Cardiac muscle cell (in vitro differentiated cells and primary cell): ENCODE data around the gene ZFP36L2. TPM values are rescaled to one million over a fixed set of nuclear protein-coding genes. Genes with fewer than 3 reads are reported as not detected.
A peak's percentile ranks its signal among the peaks of the same experiment; 100 is the strongest.

ENCODE experiments used
- DNase-seq, 2 donors: peaks; one replicate each; pipeline versions ENCODE4 v3.0.0 to v3.0.0-alpha.2; 2010 to 2017; ENCODE audit warnings: low read depth in 1 of 2, low spot score in 1 of 2
- H3K27ac ChIP-seq: fragments of 200-600 bp; sonication (generic); 2 replicates; pipeline ENCODE4 v1.5.1; 2016
- H3K27me3 ChIP-seq: fragments of 200-600 bp; sonication (generic); 2 replicates; pipeline ENCODE4 v1.6.0; 2016; ENCODE audit warnings: control low read depth
- H3K36me3 ChIP-seq: fragments of 200-600 bp; sonication (generic); 2 replicates; pipeline ENCODE4 v1.5.1; 2016; ENCODE audit warnings: control low read depth
- H3K4me1 ChIP-seq: fragments of 200-600 bp; sonication (generic); 2 replicates; pipeline ENCODE4 v1.8.1; 2017; ENCODE audit warnings: low read depth, mild to moderate bottlenecking, mixed run types
- H3K4me3 ChIP-seq: fragments of 200-600 bp; sonication (generic); 2 replicates; pipeline ENCODE4 v1.5.1; 2016; ENCODE audit warnings: mild to moderate bottlenecking
- H3K9me3 ChIP-seq: fragments of 200-600 bp; sonication (generic); 2 replicates; pipeline ENCODE4 v1.5.1; 2017; ENCODE audit warnings: low read depth, mild to moderate bottlenecking, control low read depth
- CTCF ChIP-seq: IDR thresholded peaks from 2 replicates; pipeline ENCODE4 v1.5.1; 2012; ENCODE audit warnings: low read depth, mild to moderate bottlenecking, low read length
- polyA plus RNA-seq: library from polyadenylated mRNA; unstranded; fragments of >200 nt; fragmentation: Nextera tagmentation; extraction: Ambion mirVana; gene quantifications from 2 replicates; pipeline ENCODE4 v1.2.1, GENCODE V29; 2016
- total RNA-seq: library from RNA; depleted of rRNA; stranded (reverse); fragments of >200 nt; gene quantifications from 2 replicates; pipeline ENCODE4 v1.2.3, GENCODE V29; 2016

The ZFP36L2 gene
- total and polyA plus RNA-seq, 2 experiments from 2014 or later, result 27.6 to 73.9 TPM

- DNase-seq, result no peak
- no peaks in the 10 kb centered on the region for H3K9me3 ChIP-seq
- H3K27me3 ChIP-seq, result no peaks in the 10 kb centered on the region
- H3K4me1 ChIP-seq, result peaks cover 47% of the 10 kb centered on the region
- no peaks in the 10 kb centered on the region for H3K36me3 ChIP-seq
- H3K27ac ChIP-seq, result no peak overlapping the region
- no peak overlapping the region for H3K4me3 ChIP-seq
- no peak for TF ChIP-seq CTCF
Measured at GRCh38 chr2:43266711-43267111, 40.3 kb upstream of the ZFP36L2 start.

GRCh38 chr2:43265421-43265820 is 39.0 kb upstream of the ZFP36L2 start:
- peaks cover 47% of the 10 kb centered on the region for H3K4me1 ChIP-seq
- no peak for TF ChIP-seq CTCF
- H3K36me3 ChIP-seq, result no peaks in the 10 kb centered on the region
- DNase-seq, result peak; percentile 80 to 82
- H3K27ac ChIP-seq, result peak overlapping the region; percentile 35
- H3K9me3 ChIP-seq, result no peaks in the 10 kb centered on the region
- no peak overlapping the region for H3K4me3 ChIP-seq
- no peaks in the 10 kb centered on the region for H3K27me3 ChIP-seq

GRCh38 chr2:43265001-43265400 is 38.6 kb upstream of the ZFP36L2 start:
- peak; percentile 24 to 89 for DNase-seq
- peaks cover 47% of the 10 kb centered on the region for H3K4me1 ChIP-seq
- TF ChIP-seq CTCF, result no peak

GRCh38 chr2:43262951-43263350 is 36.5 kb upstream of the ZFP36L2 start:
- Histone ChIP-seq H3K9me3 (no peaks in the 10 kb centered on the region), H3K27me3 (no peaks in the 10 kb centered on the region), H3K27ac (no peak overlapping the region), H3K4me1 (peaks cover 33% of the 10 kb centered on the region), H3K4me3 (no peak overlapping the region), H3K36me3 (no peaks in the 10 kb centered on the region)
- DNase-seq, result no peak
- no peak for TF ChIP-seq CTCF

More at GRCh38 chr2:43265001-43265400, 38.6 kb upstream of the ZFP36L2 start:
- peak overlapping the region; percentile 35 for H3K27ac ChIP-seq
- no peaks in the 10 kb centered on the region for H3K9me3 ChIP-seq
- H3K27me3 ChIP-seq, result no peaks in the 10 kb centered on the region
- H3K4me3 ChIP-seq, result no peak overlapping the region
- H3K36me3 ChIP-seq, result no peaks in the 10 kb centered on the region

GRCh38 chr2:43262239-43262638 is 35.8 kb upstream of the ZFP36L2 start:
- no peak for TF ChIP-seq CTCF

GRCh38 chr2:43259512-43259911 is 33.1 kb upstream of the ZFP36L2 start:
- no peaks in the 10 kb centered on the region for H3K27me3 ChIP-seq
- no peak overlapping the region for H3K27ac ChIP-seq
- H3K36me3 ChIP-seq, result no peaks in the 10 kb centered on the region
- TF ChIP-seq CTCF, result no peak
- H3K4me1 ChIP-seq, result peaks cover 25% of the 10 kb centered on the region
- no peak overlapping the region for H3K4me3 ChIP-seq
- no peak for DNase-seq
- H3K9me3 ChIP-seq, result no peaks in the 10 kb centered on the region

More at GRCh38 chr2:43262239-43262638, 35.8 kb upstream of the ZFP36L2 start:
- Histone ChIP-seq H3K27me3 (no peaks in the 10 kb centered on the region), H3K9me3 (no peaks in the 10 kb centered on the region), H3K4me3 (no peak overlapping the region), H3K36me3 (no peaks in the 10 kb centered on the region), H3K27ac (no peak overlapping the region), H3K4me1 (peaks cover 30% of the 10 kb centered on the region)
- DNase-seq, result no peak
